Caco-2 (cell line): ENCODE results near the gene UNCX. TPM values are rescaled to one million over a fixed set of nuclear protein-coding genes. Genes with fewer than 3 reads are reported as not detected.

Source experiments
- BruUV-seq: library from RNA; stranded (reverse); fragments of 400-500 nt; replicated peaks from 2 replicates; lab custom pipeline; 2021; lab: Mats Ljungman, UMichigan
- CTCF ChIA-PET: fragments of 300-600 bp; sonication (Branson Sonifier 250); formaldehyde crosslinking; loops from one replicate; lab custom pipeline; 2022; ENCODE audit warnings: antibody characterized with exemption; lab: Charles Lee
- POLR2A ChIA-PET: fragments of 300-600 bp; sonication (Branson Sonifier 250); formaldehyde crosslinking; loops from one replicate; lab custom pipeline; 2022; ENCODE audit warnings: antibody characterized with exemption; lab: Charles Lee
- DNase-seq, 2 experiments: peaks; one replicate each; pipeline versions ENCODE4 v3.0.0 to v3.0.0-alpha.2; 2020 to 2022
- H3K27me3 ChIP-seq: replicated peaks from 2 replicates; pipeline ENCODE4 v1.6.0; 2011; ENCODE audit warnings: low read length; ENCODE audit not compliant: control insufficient read depth, insufficient read depth
- H3K36me3 ChIP-seq: 2 replicates; pipeline ENCODE4 v1.5.1; 2011; ENCODE audit warnings: low read length; ENCODE audit not compliant: control insufficient read depth, insufficient read depth
- H3K4me1 ChIP-seq: fragments of 250-450 bp; sonication (Bioruptor Pico); 2 replicates; pipeline ENCODE4 v1.5.1; 2020; ENCODE audit warnings: mild to moderate bottlenecking
- H3K4me3 ChIP-seq: 2 replicates; pipeline ENCODE4 v1.5.1; 2011; ENCODE audit warnings: low read depth, mild to moderate bottlenecking, control low read depth, low read length
- H3K9me3 ChIP-seq: fragments of 250-450 bp; sonication (Bioruptor Pico); 2 replicates; pipeline ENCODE4 v1.5.1; 2020; ENCODE audit warnings: mild to moderate bottlenecking, moderate library complexity
- H3K27ac Mint-ChIP-seq: one replicate; pipeline ENCODE4 v1.8.0; 2022; ENCODE audit warnings: mixed read lengths; ENCODE audit not compliant: unreplicated experiment
- H3K27me3 Mint-ChIP-seq: one replicate; pipeline ENCODE4 v1.8.0; 2022; ENCODE audit warnings: mixed read lengths; ENCODE audit not compliant: insufficient read depth, unreplicated experiment
- H3K36me3 Mint-ChIP-seq: one replicate; pipeline ENCODE4 v1.8.0; 2022; ENCODE audit warnings: mild to moderate bottlenecking, mixed read lengths; ENCODE audit not compliant: insufficient read depth, unreplicated experiment
- H3K4me1 Mint-ChIP-seq: one replicate; pipeline ENCODE4 v1.8.0; 2022; ENCODE audit warnings: low read depth, mixed read lengths; ENCODE audit not compliant: unreplicated experiment
- H3K4me3 Mint-ChIP-seq: one replicate; pipeline ENCODE4 v1.8.0; 2022; ENCODE audit warnings: mild to moderate bottlenecking, moderate library complexity, mixed read lengths; ENCODE audit not compliant: unreplicated experiment
- H3K9me3 Mint-ChIP-seq: one replicate; pipeline ENCODE4 v1.8.0; 2022; ENCODE audit warnings: mixed read lengths; ENCODE audit not compliant: unreplicated experiment
- intact Hi-C: fragments of 100-400 bp; cut with micrococcal nuclease; formaldehyde crosslinking; loops from one replicate; pipeline ENCODE4 v1.10.0; 2022; ENCODE audit not compliant: unreplicated experiment
- total RNA-seq: library from RNA; stranded (reverse); gene quantifications from 2 replicates; pipeline ENCODE4 v1.2.3, GENCODE V29; 2022
- TF ChIP-seq, protein P1 (sequence below), 2 experiments: fragments of 200-600 bp in 1 of 2; IDR thresholded peaks; 1 replicate in 1 of 2; 2 replicates in 1 of 2; pipeline versions ENCODE4 v1.5.1 to v1.8.0; 2011 to 2022; ENCODE audit warnings: antibody characterized with exemption in 1 of 2, control low read depth in 1 of 2, inconsistent platforms in 1 of 2, low read depth in 1 of 2, low read length in 1 of 2, mild to moderate bottlenecking in 1 of 2, moderate library complexity in 1 of 2; ENCODE audit not compliant: insufficient read depth in 1 of 2, severe bottlenecking in 1 of 2, unreplicated experiment in 1 of 2

The UNCX gene
- total RNA-seq, 1 experiment from 2014 or later = not detected

DNA sequence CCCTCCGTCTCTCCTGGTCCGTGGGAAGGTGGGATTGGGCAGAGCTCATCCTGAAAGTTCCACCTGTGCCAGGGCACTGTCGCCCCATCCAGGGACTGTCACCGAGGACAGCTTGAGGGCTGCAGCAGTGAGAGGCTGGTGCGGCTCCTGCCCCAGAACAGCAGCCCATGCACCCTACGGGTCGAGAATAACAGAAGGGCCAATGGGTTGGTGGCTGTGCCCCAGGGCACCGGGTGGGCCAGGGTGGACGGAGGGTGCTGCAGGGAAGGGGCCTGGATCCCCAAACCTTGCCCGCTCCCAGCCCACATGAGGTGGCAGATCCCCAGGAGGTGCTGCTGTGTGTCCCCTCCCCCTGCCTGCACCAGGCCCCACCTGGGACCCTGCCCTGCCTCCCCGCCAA lies 23.9 kb downstream of the UNCX start:
- H3K4me3 Mint-ChIP-seq = no peak overlapping the region
- CTCF ChIA-PET = no interaction called here
- H3K27me3 ChIP-seq = no peaks in the 10 kb centered on the region; the same call in 1 of the 2 replicates

GRCh38 chr7:1257221-1257620 lies 24.5 kb downstream of the UNCX start:
- DNase-seq = no peak
- no peak overlapping the region for H3K4me3 ChIP-seq
- H3K9me3 Mint-ChIP-seq = no peaks in the 10 kb centered on the region
- H3K36me3 Mint-ChIP-seq = no peaks in the 10 kb centered on the region
- no peak overlapping the region for H3K27ac Mint-ChIP-seq
- H3K9me3 ChIP-seq = no peaks in the 10 kb centered on the region
- H3K27me3 Mint-ChIP-seq = peaks cover 10% of the 10 kb centered on the region
- TF ChIP-seq, protein P1, sequence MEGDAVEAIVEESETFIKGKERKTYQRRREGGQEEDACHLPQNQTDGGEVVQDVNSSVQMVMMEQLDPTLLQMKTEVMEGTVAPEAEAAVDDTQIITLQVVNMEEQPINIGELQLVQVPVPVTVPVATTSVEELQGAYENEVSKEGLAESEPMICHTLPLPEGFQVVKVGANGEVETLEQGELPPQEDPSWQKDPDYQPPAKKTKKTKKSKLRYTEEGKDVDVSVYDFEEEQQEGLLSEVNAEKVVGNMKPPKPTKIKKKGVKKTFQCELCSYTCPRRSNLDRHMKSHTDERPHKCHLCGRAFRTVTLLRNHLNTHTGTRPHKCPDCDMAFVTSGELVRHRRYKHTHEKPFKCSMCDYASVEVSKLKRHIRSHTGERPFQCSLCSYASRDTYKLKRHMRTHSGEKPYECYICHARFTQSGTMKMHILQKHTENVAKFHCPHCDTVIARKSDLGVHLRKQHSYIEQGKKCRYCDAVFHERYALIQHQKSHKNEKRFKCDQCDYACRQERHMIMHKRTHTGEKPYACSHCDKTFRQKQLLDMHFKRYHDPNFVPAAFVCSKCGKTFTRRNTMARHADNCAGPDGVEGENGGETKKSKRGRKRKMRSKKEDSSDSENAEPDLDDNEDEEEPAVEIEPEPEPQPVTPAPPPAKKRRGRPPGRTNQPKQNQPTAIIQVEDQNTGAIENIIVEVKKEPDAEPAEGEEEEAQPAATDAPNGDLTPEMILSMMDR (IDR thresholded peaks at IDR 0.05; ENCODE audit: insufficient read depth in 1 of 2, low read depth in 1 of 2, low read length in 1 of 2, severe bottlenecking in 1 of 2, unreplicated experiment in 1 of 2) = no peak
- BruUV-seq = no TSS peak
- 0 out of 2 replicates have a peak, but pooled peaks cover 7% of the 10 kb centered on the region for H3K4me1 ChIP-seq
- H3K4me3 Mint-ChIP-seq = no peak overlapping the region
- CTCF ChIA-PET = no interaction called here
- POLR2A ChIA-PET = no interaction called here
- H3K27me3 ChIP-seq = no peaks in the 10 kb centered on the region; the same call in 1 of the 2 replicates
- no peaks in the 10 kb centered on the region for H3K36me3 ChIP-seq
- intact Hi-C loops = no loop called here
- peaks cover 8% of the 10 kb centered on the region for H3K4me1 Mint-ChIP-seq

More for the DNA sequence above, 23.9 kb downstream of the UNCX start:
- intact Hi-C loops = no loop called here
- TF ChIP-seq, protein P1 (IDR thresholded peaks at IDR 0.05; ENCODE audit: insufficient read depth in 1 of 2, low read depth in 1 of 2, low read length in 1 of 2, severe bottlenecking in 1 of 2, unreplicated experiment in 1 of 2) = no peak
- H3K27ac Mint-ChIP-seq = no peak overlapping the region
- Histone ChIP-seq H3K4me3 (no peak overlapping the region), H3K9me3 (no peaks in the 10 kb centered on the region), H3K4me1 (0 out of 2 replicates have a peak, but pooled peaks cover 7% of the 10 kb centered on the region), H3K36me3 (no peaks in the 10 kb centered on the region)
- H3K36me3 Mint-ChIP-seq = no peaks in the 10 kb centered on the region
- BruUV-seq = no TSS peak
- H3K9me3 Mint-ChIP-seq = no peaks in the 10 kb centered on the region
- peaks cover 8% of the 10 kb centered on the region for H3K4me1 Mint-ChIP-seq
- peaks cover 10% of the 10 kb centered on the region for H3K27me3 Mint-ChIP-seq
- POLR2A ChIA-PET = no interaction called here
- no peak for DNase-seq

DNA sequence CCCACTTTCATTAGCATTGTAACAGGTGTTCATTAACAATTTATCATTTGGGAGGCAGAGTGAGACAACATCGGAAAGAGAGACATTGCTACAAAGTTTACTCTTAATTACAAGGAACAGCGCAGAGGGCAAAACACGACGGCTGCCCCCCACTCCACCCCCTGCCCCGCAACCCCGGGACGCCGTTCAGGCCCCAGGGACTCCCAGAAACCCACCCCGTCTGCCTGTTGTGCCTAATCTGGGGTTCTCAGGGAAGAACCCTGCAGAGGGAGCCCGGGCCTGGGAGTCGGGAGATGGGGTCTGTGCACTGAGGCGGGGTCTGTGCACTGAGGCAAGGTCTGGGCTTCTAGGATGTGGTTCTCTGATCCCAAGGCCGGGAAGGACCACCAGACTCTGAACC lies 25.2 kb downstream of the UNCX start:
- H3K36me3 ChIP-seq = no peaks in the 10 kb centered on the region
- no peak overlapping the region for H3K4me3 Mint-ChIP-seq
- H3K27ac Mint-ChIP-seq = no peak overlapping the region
- H3K27me3 Mint-ChIP-seq = peaks cover 10% of the 10 kb centered on the region
- peaks cover 8% of the 10 kb centered on the region for H3K4me1 Mint-ChIP-seq
- intact Hi-C loops = no loop called here
- H3K36me3 Mint-ChIP-seq = no peaks in the 10 kb centered on the region
- TF ChIP-seq, protein P1 (IDR thresholded peaks at IDR 0.05; ENCODE audit: insufficient read depth in 1 of 2, low read depth in 1 of 2, low read length in 1 of 2, severe bottlenecking in 1 of 2, unreplicated experiment in 1 of 2) = no peak
- no TSS peak for BruUV-seq
- POLR2A ChIA-PET = no interaction called here
- no peak overlapping the region for H3K4me3 ChIP-seq
- 0 out of 2 replicates have a peak, but pooled peaks cover 7% of the 10 kb centered on the region for H3K4me1 ChIP-seq
- H3K9me3 ChIP-seq = no peaks in the 10 kb centered on the region
- no peaks in the 10 kb centered on the region; the same call in 1 of the 2 replicates for H3K27me3 ChIP-seq
- no peaks in the 10 kb centered on the region for H3K9me3 Mint-ChIP-seq
- DNase-seq = no peak
- CTCF ChIA-PET = no interaction called here
